ENCODE measurements around the gene ADORA1. TPM values are rescaled to one million over a fixed set of nuclear protein-coding genes. Genes with fewer than 3 reads are reported as not detected.

ADORA1 gene
- total RNA-seq, 1 donor from 2014 or later = 0.14 TPM

GRCh38 chr1:203170625-203171330 is 43.3 kb downstream of the ADORA1 start:
- Mint-ChIP-seq H3K4me1 (ENCODE audit: low read depth) (no peaks in the 10 kb centered on the region), H3K36me3 (ENCODE audit: insufficient read depth) (no peaks in the 10 kb centered on the region), H3K27me3 (peaks cover 43% of the 10 kb centered on the region), H3K4me3 (ENCODE audit: low read depth) (no peak overlapping the region), H3K9me3 (ENCODE audit: low read depth) (no peaks in the 10 kb centered on the region), H3K27ac (no peak overlapping the region)
- TF ChIP-seq CTCF (IDR thresholded peaks at IDR 0.05; ENCODE audit: unreplicated experiment) = no peak
- DNase-seq (ENCODE audit: low spot score, unreplicated experiment) = no peak

GRCh38 chr1:203171341-203172183 is 44.0 kb downstream of the ADORA1 start:
- Mint-ChIP-seq H3K27me3 (peaks cover 43% of the 10 kb centered on the region), H3K4me1 (ENCODE audit: low read depth) (no peaks in the 10 kb centered on the region), H3K4me3 (ENCODE audit: low read depth) (no peak overlapping the region), H3K9me3 (ENCODE audit: low read depth) (no peaks in the 10 kb centered on the region), H3K27ac (no peak overlapping the region), H3K36me3 (ENCODE audit: insufficient read depth) (no peaks in the 10 kb centered on the region)
- no peak for DNase-seq (ENCODE audit: low spot score, unreplicated experiment)
- no peak for TF ChIP-seq CTCF (IDR thresholded peaks at IDR 0.05; ENCODE audit: unreplicated experiment)

GRCh38 chr1:203172184-203173010 is 44.9 kb downstream of the ADORA1 start:
- no peak overlapping the region for H3K4me3 Mint-ChIP-seq (ENCODE audit: low read depth)
- H3K27me3 Mint-ChIP-seq = peaks cover 50% of the 10 kb centered on the region
- H3K9me3 Mint-ChIP-seq (ENCODE audit: low read depth) = no peaks in the 10 kb centered on the region
- H3K36me3 Mint-ChIP-seq (ENCODE audit: insufficient read depth) = no peaks in the 10 kb centered on the region
- TF ChIP-seq CTCF (IDR thresholded peaks at IDR 0.05; ENCODE audit: unreplicated experiment) = peak; percentile 81
- no peaks in the 10 kb centered on the region for H3K4me1 Mint-ChIP-seq (ENCODE audit: low read depth)
- peak; percentile 59 for DNase-seq (ENCODE audit: low spot score, unreplicated experiment)
- no peak overlapping the region for H3K27ac Mint-ChIP-seq

- Mint-ChIP-seq H3K36me3 (ENCODE audit: insufficient read depth) (no peaks in the 10 kb centered on the region), H3K4me1 (ENCODE audit: low read depth) (no peaks in the 10 kb centered on the region), H3K4me3 (ENCODE audit: low read depth) (no peak overlapping the region), H3K9me3 (ENCODE audit: low read depth) (no peaks in the 10 kb centered on the region), H3K27me3 (peaks cover 57% of the 10 kb centered on the region), H3K27ac (no peak overlapping the region)
- DNase-seq (ENCODE audit: low spot score, unreplicated experiment) = no peak
- TF ChIP-seq CTCF (IDR thresholded peaks at IDR 0.05; ENCODE audit: unreplicated experiment) = no peak
These were observed 45.6 kb downstream of the ADORA1 start for GRCh38 chr1:203173011-203173555.

- DNase-seq (ENCODE audit: low spot score, unreplicated experiment) = no peak
These were observed 46.0 kb downstream of the ADORA1 start for GRCh38 chr1:203173566-203173965.

More at GRCh38 chr1:203173566-203173965, 46.0 kb downstream of the ADORA1 start:
- Mint-ChIP-seq H3K36me3 (ENCODE audit: insufficient read depth) (no peaks in the 10 kb centered on the region), H3K4me1 (ENCODE audit: low read depth) (no peaks in the 10 kb centered on the region), H3K4me3 (ENCODE audit: low read depth) (no peak overlapping the region), H3K9me3 (ENCODE audit: low read depth) (no peaks in the 10 kb centered on the region), H3K27me3 (peaks cover 61% of the 10 kb centered on the region), H3K27ac (no peak overlapping the region)
- no peak for TF ChIP-seq CTCF (IDR thresholded peaks at IDR 0.05; ENCODE audit: unreplicated experiment)

Data from progenitor cell of endocrine pancreas (in vitro differentiated cells).